ENCODE data around the gene XIRP1. TPM values are rescaled to one million over a fixed set of nuclear protein-coding genes. Genes with fewer than 3 reads are reported as not detected.
"Not testable (repeated sequence)": the region's sequence is repeated elsewhere in the genome, so short reads cannot be mapped to it uniquely, and the experiment has no call there.

The XIRP1 gene
- total RNA-seq, 4 donors from 2014 or later = 0.40 to 6.0 TPM; not detected in 2

- no peak overlapping the region for H3K4me3 ChIP-seq
- WGBS, 2 donors (ENCODE audit: low coverage in 1 of 2) = 55 to 57% methylated on average over 2 of the region's 2 CpGs
- in situ Hi-C loops (cut with MboI; ENCODE audit: low pct_ligation_motif_present in 1 of 4, low pct_unique_long_range_greater_than_20kb in 1 of 4, low sequenced_read_pairs in 3 of 4) (no loop called here), intact Hi-C loops (cut with DNase I; ENCODE audit: low total_unique reads) (no loop called here)
- H3K4me1 ChIP-seq = peaks cover 0 to 2% (median under 1%) of the 10 kb centered on the region in 4 donors
- H3K9me3 ChIP-seq = no peaks in the 10 kb centered on the region
- no peak for TF ChIP-seq POLR2AphosphoS5 (IDR thresholded peaks at IDR 0.05)
- TF ChIP-seq POLR2A (IDR thresholded peaks at IDR 0.05) = no peak
- TF ChIP-seq CTCF (IDR thresholded peaks at IDR 0.05) = no peak
- no peak for TF ChIP-seq EP300 (IDR thresholded peaks at IDR 0.05; ENCODE audit: low read depth)
- H3K36me3 ChIP-seq = no peaks in the 10 kb centered on the region
- H3K27ac ChIP-seq = no peak overlapping the region
- DNase-seq = no peak
- H3K27me3 ChIP-seq = no peaks in the 10 kb centered on the region
Observed at GRCh38 chr3:39171860-39172259, 20.5 kb downstream of the XIRP1 start.

GRCh38 chr3:39170877-39171276 is 21.5 kb downstream of the XIRP1 start:
- H3K4me1 ChIP-seq; H3K4me3 ChIP-seq; H3K9me3 ChIP-seq; in situ Hi-C loops (cut with MboI; ENCODE audit: low pct_ligation_motif_present in 1 of 4, low pct_unique_long_range_greater_than_20kb in 1 of 4, low sequenced_read_pairs in 3 of 4); H3K36me3 ChIP-seq; intact Hi-C loops (cut with DNase I; ENCODE audit: low total_unique reads); H3K27ac ChIP-seq; DNase-seq; H3K27me3 ChIP-seq: not testable (repeated sequence)
- 77% methylated on average over 6 of the region's 6 CpGs; no CpG with 5 or more reads in 1 of the 2 donors for WGBS, 2 donors (ENCODE audit: low coverage in 1 of 2)

- TF ChIP-seq POLR2A (IDR thresholded peaks at IDR 0.05) = no peak
- no peak for TF ChIP-seq CTCF (IDR thresholded peaks at IDR 0.05)
- no peak for TF ChIP-seq POLR2AphosphoS5 (IDR thresholded peaks at IDR 0.05)
- TF ChIP-seq EP300 (IDR thresholded peaks at IDR 0.05; ENCODE audit: low read depth) = no peak
- no peaks in the 10 kb centered on the region for H3K9me3 ChIP-seq
- no peak overlapping the region for H3K27ac ChIP-seq
- H3K27me3 ChIP-seq = no peaks in the 10 kb centered on the region
- no peaks in the 10 kb centered on the region for H3K4me1 ChIP-seq
- WGBS, 2 donors (ENCODE audit: low coverage in 1 of 2) = 87 to 94% methylated on average over 4 of the region's 4 CpGs
- no peak for DNase-seq
- H3K4me3 ChIP-seq = no peak overlapping the region
- H3K36me3 ChIP-seq = no peaks in the 10 kb centered on the region
- intact Hi-C loops (cut with DNase I; ENCODE audit: low total_unique reads) (no loop called here), in situ Hi-C loops (cut with MboI; ENCODE audit: low pct_ligation_motif_present in 1 of 4, low pct_unique_long_range_greater_than_20kb in 1 of 4, low sequenced_read_pairs in 3 of 4) (no loop called here)
Observed at GRCh38 chr3:39170461-39170860, 21.9 kb downstream of the XIRP1 start.

- in situ Hi-C loops (cut with MboI; ENCODE audit: low pct_ligation_motif_present in 1 of 4, low pct_unique_long_range_greater_than_20kb in 1 of 4, low sequenced_read_pairs in 3 of 4) = no loop called here
- Histone ChIP-seq H3K4me3 (no peak overlapping the region), H3K4me1 (no peaks in the 10 kb centered on the region), H3K27me3 (no peaks in the 10 kb centered on the region), H3K9me3 (no peaks in the 10 kb centered on the region), H3K36me3 (no peaks in the 10 kb centered on the region), H3K27ac (no peak overlapping the region)
- DNase-seq = no peak
- WGBS, 2 donors (ENCODE audit: low coverage in 1 of 2) = 73 to 80% methylated on average over 1 of the region's 1 CpG
- TF ChIP-seq CTCF (IDR thresholded peaks at IDR 0.05) = no peak
- no peak for TF ChIP-seq EP300 (IDR thresholded peaks at IDR 0.05; ENCODE audit: low read depth)
- TF ChIP-seq POLR2A (IDR thresholded peaks at IDR 0.05) = no peak
- no peak for TF ChIP-seq POLR2AphosphoS5 (IDR thresholded peaks at IDR 0.05)
- intact Hi-C loops (cut with DNase I; ENCODE audit: low total_unique reads) = no loop called here
Observed at GRCh38 chr3:39169712-39170111, 22.7 kb downstream of the XIRP1 start.

- no peak overlapping the region for H3K4me3 ChIP-seq
- no peaks in the 10 kb centered on the region for H3K9me3 ChIP-seq
- TF ChIP-seq CTCF (IDR thresholded peaks at IDR 0.05) = no peak
- TF ChIP-seq POLR2A (IDR thresholded peaks at IDR 0.05) = no peak
- no peak for TF ChIP-seq POLR2AphosphoS5 (IDR thresholded peaks at IDR 0.05)
- no peak for TF ChIP-seq EP300 (IDR thresholded peaks at IDR 0.05; ENCODE audit: low read depth)
- intact Hi-C loops (cut with DNase I; ENCODE audit: low total_unique reads) = no loop called here
- DNase-seq = no peak
- in situ Hi-C loops (cut with MboI; ENCODE audit: low pct_ligation_motif_present in 1 of 4, low pct_unique_long_range_greater_than_20kb in 1 of 4, low sequenced_read_pairs in 3 of 4) = no loop called here
- no peaks in the 10 kb centered on the region for H3K36me3 ChIP-seq
- no peak overlapping the region for H3K27ac ChIP-seq
- WGBS, 2 donors (ENCODE audit: low coverage in 1 of 2) = 86 to 95% methylated on average over 5 of the region's 5 CpGs
- H3K27me3 ChIP-seq = no peaks in the 10 kb centered on the region
- no peaks in the 10 kb centered on the region for H3K4me1 ChIP-seq
Observed at GRCh38 chr3:39168156-39168780, 24.1 kb downstream of the XIRP1 start.
